GM23248 (cell line): ENCODE data around the gene AOPEP. TPM values are rescaled to one million over a fixed set of nuclear protein-coding genes. Genes with fewer than 3 reads are reported as not detected.

Experiments used
- DNase-seq: peaks from one replicate; pipeline ENCODE4 v3.0.0-alpha.2; 2015
- H2AFZ ChIP-seq: fragments of 200-600 bp; sonication (generic); 2 replicates; pipeline ENCODE4 v1.6.1; 2016; ENCODE audit warnings: antibody characterized with exemption
- H3F3A ChIP-seq: fragments of 200-600 bp; sonication (generic); 2 replicates; pipeline ENCODE4 v1.6.1; 2016; ENCODE audit warnings: mild to moderate bottlenecking, antibody characterized with exemption, mixed run types; ENCODE audit not compliant: insufficient read depth
- H3K27ac ChIP-seq: fragments of 200-600 bp; sonication (generic); 2 replicates; pipeline ENCODE4 v1.5.1; 2016; ENCODE audit warnings: mild to moderate bottlenecking
- H3K27me3 ChIP-seq: fragments of 200-600 bp; sonication (generic); replicated peaks from 2 replicates; pipeline ENCODE4 v1.6.1; 2016; ENCODE audit warnings: mild to moderate bottlenecking; ENCODE audit not compliant: insufficient read depth
- H3K36me3 ChIP-seq: fragments of 200-600 bp; sonication (generic); 2 replicates; pipeline ENCODE4 v1.6.1; 2016; ENCODE audit warnings: low read depth, mild to moderate bottlenecking
- H3K4me1 ChIP-seq: fragments of 200-600 bp; sonication (generic); 2 replicates; pipeline ENCODE4 v1.6.1; 2016; ENCODE audit warnings: mild to moderate bottlenecking; ENCODE audit not compliant: insufficient read depth
- H3K4me2 ChIP-seq: fragments of 200-600 bp; sonication (generic); one replicate; pipeline ENCODE4 v1.6.1; 2016; ENCODE audit warnings: mild to moderate bottlenecking; ENCODE audit not compliant: unreplicated experiment
- H3K4me3 ChIP-seq: fragments of 200-600 bp; sonication (generic); 2 replicates; pipeline ENCODE4 v1.5.1; 2016; ENCODE audit warnings: mild to moderate bottlenecking
- H3K79me2 ChIP-seq: fragments of 200-600 bp; sonication (generic); 2 replicates; pipeline ENCODE4 v1.6.1; 2016; ENCODE audit warnings: mild to moderate bottlenecking; ENCODE audit not compliant: insufficient read depth
- H3K9ac ChIP-seq: fragments of 200-600 bp; sonication (generic); 2 replicates; pipeline ENCODE4 v1.6.1; 2016; ENCODE audit warnings: mild to moderate bottlenecking
- H3K9me2 ChIP-seq: fragments of 200-600 bp; sonication (generic); 2 replicates; pipeline ENCODE4 v1.6.1; 2016; ENCODE audit warnings: mixed run types, mild to moderate bottlenecking, moderate library complexity; ENCODE audit not compliant: insufficient read depth
- H3K9me3 ChIP-seq: fragments of 200-600 bp; sonication (generic); one replicate; pipeline ENCODE4 v1.6.1; 2017; ENCODE audit warnings: low read depth
- H4K20me1 ChIP-seq: fragments of 200-600 bp; sonication (generic); 2 replicates; pipeline ENCODE4 v1.6.0; 2016; ENCODE audit not compliant: insufficient read depth
- EZH2 ChIP-seq: fragments of 200-600 bp; sonication (generic); IDR thresholded peaks from 2 replicates; pipeline ENCODE4 v1.6.1; 2018; ENCODE audit warnings: antibody characterized with exemption, mild to moderate bottlenecking; ENCODE audit not compliant: insufficient read depth, poor library complexity, severe bottlenecking
- EZH2phosphoT487 ChIP-seq: fragments of 200-600 bp; sonication (generic); IDR thresholded peaks from 2 replicates; pipeline ENCODE4 v1.6.1; 2018; ENCODE audit warnings: antibody characterized with exemption, moderate library complexity, mild to moderate bottlenecking, low read depth; ENCODE audit not compliant: insufficient read depth
- WGBS, 2 experiments: methylation state at CpG; one replicate each; pipeline ENCODE4 v1.1.6; 2015 to 2017; ENCODE audit warnings: low lambda C conversion rate in 2 of 2, low coverage in 1 of 2; ENCODE audit errors: missing lambda C conversion rate in 2 of 2; 5-methylcytosine and 5-hydroxymethylcytosine counted together
- in situ Hi-C: fragments of 300-500 bp; cut with MboI; formaldehyde crosslinking; loops from 2 replicates; pipeline ENCODE4 v1.15.0; 2020
- polyA plus RNA-seq: library from polyadenylated mRNA; unstranded; fragments of >200 nt; fragmentation: Nextera tagmentation; extraction: Ambion mirVana; gene quantifications from 2 replicates; pipeline ENCODE4 v1.2.1, GENCODE V29; 2016
- total RNA-seq: library from RNA; depleted of rRNA; stranded (reverse); fragments of >200 nt; shearing (Covaris generic); gene quantifications from 2 replicates; pipeline ENCODE4 v1.2.3, GENCODE V29; 2014

AOPEP gene
- total and polyA plus RNA-seq, 2 experiments from 2014 or later, result 90.0 to 120 TPM

- in situ Hi-C loops, result no loop called here
- Histone ChIP-seq H3K4me2 (no peak overlapping the region), H2AFZ (no peak overlapping the region), H3F3A (peaks cover 26% of the 10 kb centered on the region), H3K79me2 (peaks cover 31% of the 10 kb centered on the region), H3K9me2 (no peaks in the 10 kb centered on the region), H3K4me3 (no peak overlapping the region), H3K4me1 (peaks cover 24% of the 10 kb centered on the region), H3K9me3 (no peaks in the 10 kb centered on the region), H3K36me3 (peaks cover 4% of the 10 kb centered on the region; the same call in 1 of the 2 replicates), H3K27ac (no peak overlapping the region), H4K20me1 (no peaks in the 10 kb centered on the region), H3K27me3 (no peaks in the 10 kb centered on the region), H3K9ac (no peak overlapping the region)
- 80 to 90% methylated on average over 10 to 12 of the region's 12 CpGs for WGBS, 2 experiments
- DNase-seq, result no peak
- no peak for TF ChIP-seq EZH2phosphoT487
- no peak for TF ChIP-seq EZH2
Observed at GRCh38 chr9:94927048-94927761, 200.7 kb downstream of the AOPEP start.

DNA sequence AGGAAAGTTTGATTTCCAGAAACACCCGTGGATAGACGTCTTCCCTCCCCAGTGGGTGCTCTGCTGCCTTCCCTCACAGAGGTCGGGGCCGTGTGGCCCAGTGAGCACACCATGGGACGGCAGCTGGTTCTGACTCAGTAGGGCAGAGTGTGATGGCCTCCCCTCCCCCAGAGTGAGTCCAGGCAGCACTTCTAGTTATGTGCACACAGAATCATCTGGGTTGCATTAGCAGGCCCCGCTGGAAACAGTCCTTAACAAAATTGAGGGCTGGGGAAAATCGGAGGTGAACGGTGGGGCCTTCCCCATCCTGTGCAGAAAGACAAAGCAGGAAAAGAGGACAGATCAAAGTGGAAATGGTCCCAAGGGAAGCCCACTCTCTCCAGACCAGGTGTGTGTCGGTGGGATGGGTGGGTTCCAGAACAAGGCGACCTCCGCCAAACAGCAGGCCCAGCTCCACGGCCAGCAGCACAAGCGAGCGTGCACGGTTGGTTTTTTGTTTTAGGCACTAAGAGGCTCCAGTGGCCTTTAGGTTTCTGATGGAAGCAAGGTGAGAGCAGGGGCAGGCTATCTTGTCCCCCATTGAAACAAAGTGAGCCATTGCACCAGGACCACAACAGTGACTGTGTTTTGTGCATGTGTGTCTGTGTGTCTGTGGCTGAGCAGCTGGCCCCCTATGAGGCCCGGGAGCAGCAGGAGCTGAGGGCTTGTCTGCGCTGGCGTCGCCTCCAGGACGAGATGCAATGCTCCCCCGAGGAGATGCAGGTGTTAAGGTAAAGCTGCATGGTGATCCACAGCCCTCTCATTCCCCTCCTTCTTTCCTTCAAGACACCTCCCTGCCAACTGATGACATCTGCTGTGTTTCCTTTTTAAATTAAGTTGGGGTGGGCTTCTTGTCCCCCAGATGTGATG, 201.5 kb downstream of the AOPEP start:
- Histone ChIP-seq H3K9me2 (no peaks in the 10 kb centered on the region), H3K27me3 (no peaks in the 10 kb centered on the region), H3K27ac (no peak overlapping the region), H3K9ac (no peak overlapping the region), H2AFZ (no peak overlapping the region), H4K20me1 (no peaks in the 10 kb centered on the region), H3K36me3 (peaks cover 4% of the 10 kb centered on the region; the same call in 1 of the 2 replicates), H3K9me3 (no peaks in the 10 kb centered on the region), H3K79me2 (peaks cover 31% of the 10 kb centered on the region), H3K4me3 (no peak overlapping the region), H3F3A (peaks cover 24% of the 10 kb centered on the region), H3K4me1 (peaks cover 19% of the 10 kb centered on the region), H3K4me2 (no peak overlapping the region)
- no peak for TF ChIP-seq EZH2
- no peak for TF ChIP-seq EZH2phosphoT487
- DNase-seq, result no peak
- 62 to 63% methylated on average over 21 of the region's 21 CpGs for whole genome bisulfite sequencing, 2 experiments
- in situ Hi-C loops, result no loop called here

DNA sequence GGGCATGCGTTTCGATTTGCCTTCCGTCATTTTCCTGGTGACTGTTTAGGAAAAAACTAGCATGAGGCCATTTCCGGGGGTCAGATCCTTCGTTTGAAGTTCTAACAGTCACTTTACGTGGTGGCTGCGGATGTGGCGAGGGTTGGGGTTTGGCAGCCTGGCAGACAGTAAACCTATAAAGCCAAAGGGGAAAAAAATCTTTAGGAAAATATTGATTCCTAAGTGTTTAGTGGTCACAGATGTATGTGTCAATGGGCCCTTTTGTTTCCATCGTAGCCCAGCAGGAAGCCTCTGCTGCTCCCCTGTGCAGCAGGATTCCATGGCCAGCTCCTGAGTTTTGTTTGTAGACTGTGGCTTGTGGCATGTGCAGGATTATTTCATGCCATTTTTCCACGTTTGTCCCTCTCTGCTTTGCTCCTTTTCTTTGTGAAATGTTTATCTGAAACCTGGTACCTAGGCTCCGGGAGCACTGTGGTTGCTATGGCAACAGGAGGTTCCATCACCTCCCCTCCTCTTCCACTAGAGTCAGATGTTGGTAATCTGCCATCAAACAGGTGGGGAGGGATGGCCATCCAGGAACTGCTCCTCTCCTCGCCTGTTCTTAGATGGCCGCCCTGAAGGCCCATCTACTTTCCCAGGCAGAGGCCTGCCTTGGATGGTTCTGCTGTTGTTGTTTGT, 202.3 kb downstream of the AOPEP start:
- Histone ChIP-seq H3K27ac (no peak overlapping the region), H3K36me3 (peaks cover 4% of the 10 kb centered on the region; the same call in 1 of the 2 replicates), H3K4me2 (no peak overlapping the region), H3K27me3 (no peaks in the 10 kb centered on the region), H3K4me1 (peaks cover 15% of the 10 kb centered on the region), H3K9me2 (no peaks in the 10 kb centered on the region), H3K79me2 (peaks cover 26% of the 10 kb centered on the region), H3K9me3 (no peaks in the 10 kb centered on the region), H2AFZ (no peak overlapping the region), H3K4me3 (no peak overlapping the region), H4K20me1 (no peaks in the 10 kb centered on the region), H3F3A (peaks cover 17% of the 10 kb centered on the region), H3K9ac (no peak overlapping the region)
- 90 to 93% methylated on average over 13 of the region's 13 CpGs for WGBS, 2 experiments
- no peak for DNase-seq
- in situ Hi-C loops, result no loop called here
- no peak for TF ChIP-seq EZH2

- DNase-seq, result no peak
- Histone ChIP-seq H3F3A (peaks cover 12% of the 10 kb centered on the region), H2AFZ (no peak overlapping the region), H3K4me2 (no peak overlapping the region), H3K79me2 (peaks cover 21% of the 10 kb centered on the region), H3K27me3 (no peaks in the 10 kb centered on the region), H3K4me1 (peaks cover 11% of the 10 kb centered on the region), H4K20me1 (no peaks in the 10 kb centered on the region), H3K27ac (no peak overlapping the region), H3K9me2 (no peaks in the 10 kb centered on the region), H3K9me3 (no peaks in the 10 kb centered on the region), H3K36me3 (peaks cover 4% of the 10 kb centered on the region; the same call in 1 of the 2 replicates), H3K9ac (no peak overlapping the region), H3K4me3 (no peak overlapping the region)
- in situ Hi-C loops, result no loop called here
- 98 to 99% methylated on average over 9 of the region's 9 CpGs for WGBS, 2 experiments
- TF ChIP-seq EZH2phosphoT487 (no peak), EZH2 (no peak)
Observed at GRCh38 chr9:94929369-94929756, 202.9 kb downstream of the AOPEP start.
